Nephron (organoid): ENCODE results near the gene MITF.

Experiments used
- H3K27ac Mint-ChIP-seq, 3 experiments: 2 replicates each; pipeline ENCODE4 v1.8.0; 2020; ENCODE audit warnings: mixed read lengths in 3 of 3, mild to moderate bottlenecking in 2 of 3, moderate library complexity in 1 of 3
- H3K27me3 Mint-ChIP-seq: 2 replicates; pipeline ENCODE4 v1.8.0; 2021; ENCODE audit warnings: low read depth, mild to moderate bottlenecking, moderate library complexity, mixed read lengths
- H3K36me3 Mint-ChIP-seq: 2 replicates; pipeline ENCODE4 v1.8.0; 2020; ENCODE audit warnings: low read depth, mixed read lengths
- H3K4me1 Mint-ChIP-seq: 2 replicates; pipeline ENCODE4 v1.8.0; 2020; ENCODE audit warnings: mixed read lengths
- H3K4me3 Mint-ChIP-seq, 3 experiments: 2 replicates each; pipeline ENCODE4 v1.8.0; 2020; ENCODE audit warnings: mild to moderate bottlenecking in 3 of 3, mixed read lengths in 3 of 3, moderate library complexity in 2 of 3
- H3K9me3 Mint-ChIP-seq: 2 replicates; pipeline ENCODE4 v1.8.0; 2020; ENCODE audit warnings: mixed read lengths
- CTCF ChIP-seq, 3 experiments: fragments of 200-600 bp; sonication (generic); IDR thresholded peaks; one replicate each; pipeline ENCODE4 v1.5.0; 2021; ENCODE audit warnings: antibody characterized with exemption in 3 of 3; ENCODE audit not compliant: unreplicated experiment in 3 of 3

The MITF gene

DNA sequence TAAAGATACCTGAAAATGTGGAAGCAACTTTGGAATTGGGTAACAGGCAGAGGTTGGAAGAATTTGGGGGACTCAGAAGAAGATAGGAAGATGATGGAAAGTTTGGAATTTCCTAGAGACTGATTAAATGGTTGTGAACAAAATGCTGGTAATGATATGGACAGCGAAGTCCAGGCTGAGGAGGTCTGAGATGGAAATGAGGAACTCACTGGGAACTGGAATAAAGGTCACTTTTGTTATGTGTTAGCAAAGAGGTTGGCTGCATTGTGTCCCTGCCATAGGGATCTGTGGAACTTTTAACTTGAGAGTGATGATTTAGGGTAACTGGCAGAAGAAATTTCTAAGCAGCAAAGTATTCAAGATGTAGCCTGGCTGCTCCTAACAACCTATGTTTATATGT is 13.0 kb downstream of the MITF start:
- Mint-ChIP-seq H3K4me1 (no peaks in the 10 kb centered on the region), H3K27me3 (no peaks in the 10 kb centered on the region), H3K4me3 (no peak overlapping the region), H3K27ac (no peak overlapping the region), H3K9me3 (peaks cover 18% of the 10 kb centered on the region), H3K36me3 (peaks cover 14% of the 10 kb centered on the region)
- no peak for TF ChIP-seq CTCF (IDR thresholded peaks at IDR 0.05; ENCODE audit: unreplicated experiment in 3 of 3)

GRCh38 chr3:69753179-69753775 is 14.0 kb downstream of the MITF start:
- no peak for TF ChIP-seq CTCF (IDR thresholded peaks at IDR 0.05; ENCODE audit: unreplicated experiment in 3 of 3)
- no peaks in the 10 kb centered on the region for H3K27me3 Mint-ChIP-seq
- peaks cover 14% of the 10 kb centered on the region for H3K36me3 Mint-ChIP-seq
- H3K9me3 Mint-ChIP-seq: peaks cover 18% of the 10 kb centered on the region
- H3K4me1 Mint-ChIP-seq: no peaks in the 10 kb centered on the region
- H3K27ac Mint-ChIP-seq: no peak overlapping the region
- no peak overlapping the region for H3K4me3 Mint-ChIP-seq

DNA sequence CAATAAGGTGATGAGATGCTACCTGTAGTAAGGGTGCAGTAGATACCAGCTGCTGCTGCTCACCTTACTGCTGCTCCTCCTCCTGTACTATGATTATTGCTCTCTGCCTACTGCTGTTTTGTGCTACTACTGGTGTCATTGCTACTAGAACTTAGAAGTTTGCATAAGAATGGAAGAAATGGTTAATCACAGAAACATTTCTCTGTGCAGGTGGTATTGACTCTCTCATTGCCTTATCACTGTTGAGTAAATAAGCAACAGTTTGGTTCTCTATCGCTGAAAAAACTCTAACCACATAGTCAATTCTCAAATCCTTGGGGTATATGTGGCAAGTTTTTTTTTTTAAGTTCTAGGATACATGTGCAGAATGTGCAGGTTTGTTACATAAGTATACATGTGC is 16.5 kb downstream of the MITF start:
- no peaks in the 10 kb centered on the region for H3K4me1 Mint-ChIP-seq
- no peaks in the 10 kb centered on the region for H3K27me3 Mint-ChIP-seq
- H3K27ac Mint-ChIP-seq: no peak overlapping the region
- no peak overlapping the region for H3K4me3 Mint-ChIP-seq
- peaks cover 15% of the 10 kb centered on the region for H3K9me3 Mint-ChIP-seq
- peaks cover 14% of the 10 kb centered on the region for H3K36me3 Mint-ChIP-seq
- no peak for TF ChIP-seq CTCF (IDR thresholded peaks at IDR 0.05; ENCODE audit: unreplicated experiment in 3 of 3)

DNA sequence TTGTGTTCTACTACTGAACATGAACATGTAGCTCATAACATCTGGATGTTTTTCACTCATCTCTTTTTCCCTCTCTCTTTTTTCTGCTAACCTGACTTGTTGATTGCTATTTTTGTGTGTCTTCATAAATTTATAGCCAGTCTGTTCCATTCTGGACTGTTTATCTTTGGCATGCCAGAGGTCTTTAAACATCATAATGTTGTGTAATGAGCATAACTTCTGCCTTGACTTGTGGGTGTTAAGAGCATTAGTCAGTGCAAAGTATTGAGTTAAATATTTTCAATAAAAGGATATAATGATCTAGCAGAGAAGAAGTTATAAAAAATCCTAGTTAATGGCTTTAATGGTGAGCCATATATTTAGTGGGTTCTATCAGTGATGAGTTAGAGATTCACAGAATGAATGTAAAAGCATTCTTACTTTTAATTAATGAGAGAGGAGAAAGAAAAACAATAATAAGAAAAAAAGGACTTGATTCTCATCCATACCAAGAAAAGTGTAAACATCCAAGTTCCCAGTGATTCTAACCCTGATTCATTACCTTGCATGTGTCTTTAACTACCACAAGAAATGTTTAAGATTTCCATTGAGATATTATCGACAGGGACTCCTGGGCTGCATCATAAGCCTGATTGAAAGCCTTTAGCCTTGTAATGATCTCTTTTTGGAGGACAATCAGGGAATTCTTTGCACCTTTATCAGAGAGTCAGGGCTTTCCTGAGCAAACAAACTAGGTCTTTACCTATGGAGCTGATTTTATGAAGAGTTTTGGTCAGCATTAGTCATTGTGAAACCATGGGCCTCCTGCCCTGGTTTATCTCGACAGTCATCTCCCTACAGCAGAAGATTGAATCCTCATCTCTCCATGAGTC is 22.9 kb downstream of the MITF start:
- Mint-ChIP-seq H3K27me3 (no peaks in the 10 kb centered on the region), H3K4me3 (no peak overlapping the region), H3K27ac (peak overlapping the region in 2 of 3 experiments; percentile 21 to 82), H3K36me3 (no peaks in the 10 kb centered on the region), H3K9me3 (no peaks in the 10 kb centered on the region), H3K4me1 (peaks cover 40% of the 10 kb centered on the region)
- TF ChIP-seq CTCF (IDR thresholded peaks at IDR 0.05; ENCODE audit: unreplicated experiment in 3 of 3): no peak

DNA sequence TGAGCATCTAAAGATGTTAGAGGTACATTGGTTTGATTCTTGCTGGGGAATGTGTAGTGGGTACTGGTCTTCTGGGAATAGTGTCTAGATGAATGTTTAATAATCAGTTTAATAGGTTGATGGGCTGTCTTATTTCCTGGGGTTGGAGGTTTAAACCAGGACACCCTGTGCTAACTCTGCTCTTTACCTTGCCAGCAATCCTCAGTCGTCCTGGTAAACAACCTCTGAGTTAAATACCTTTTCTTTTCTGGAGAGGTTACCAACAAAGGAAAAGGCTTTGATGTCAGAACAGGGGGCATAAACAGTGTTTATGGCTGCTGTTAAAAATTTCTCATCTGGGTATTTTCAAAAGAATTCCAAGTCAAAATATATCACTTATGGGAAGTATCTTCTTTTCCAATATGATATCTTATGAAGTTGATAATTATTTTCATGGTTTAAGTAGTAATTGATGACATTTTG is 23.5 kb downstream of the MITF start:
- no peaks in the 10 kb centered on the region for H3K36me3 Mint-ChIP-seq
- no peak for TF ChIP-seq CTCF (IDR thresholded peaks at IDR 0.05; ENCODE audit: unreplicated experiment in 3 of 3)
- no peak overlapping the region for H3K4me3 Mint-ChIP-seq
- no peaks in the 10 kb centered on the region for H3K27me3 Mint-ChIP-seq
- H3K9me3 Mint-ChIP-seq: no peaks in the 10 kb centered on the region
- H3K27ac Mint-ChIP-seq: peak overlapping the region; percentile 44 to 84 (median 82)
- H3K4me1 Mint-ChIP-seq: peaks cover 40% of the 10 kb centered on the region
